Fibroblast of villous mesenchyme (primary cell): Measurements from ENCODE around the gene PRDM16. TPM values are rescaled to one million over a fixed set of nuclear protein-coding genes. Genes with fewer than 3 reads are reported as not detected.

Experiments
- DNase-seq: peaks from one replicate; pipeline ENCODE4 v3.0.0-alpha.2; 2010; ENCODE audit warnings: low read depth
- H3K4me3 ChIP-seq: 2 replicates; pipeline ENCODE4 v1.5.1; 2011; ENCODE audit warnings: low read depth, mild to moderate bottlenecking, low read length
- CTCF ChIP-seq: IDR thresholded peaks from 2 replicates; pipeline ENCODE4 v1.5.1; 2012; ENCODE audit warnings: low read depth, mild to moderate bottlenecking, low read length; ENCODE audit not compliant: insufficient read depth
- total RNA-seq: library from RNA; depleted of rRNA; stranded (reverse); fragments of >200 nt; gene quantifications from 2 replicates; pipeline ENCODE4 v1.2.3, GENCODE V29; 2012

Gene PRDM16
- total RNA-seq, 1 donor = 1.7 TPM

DNA sequence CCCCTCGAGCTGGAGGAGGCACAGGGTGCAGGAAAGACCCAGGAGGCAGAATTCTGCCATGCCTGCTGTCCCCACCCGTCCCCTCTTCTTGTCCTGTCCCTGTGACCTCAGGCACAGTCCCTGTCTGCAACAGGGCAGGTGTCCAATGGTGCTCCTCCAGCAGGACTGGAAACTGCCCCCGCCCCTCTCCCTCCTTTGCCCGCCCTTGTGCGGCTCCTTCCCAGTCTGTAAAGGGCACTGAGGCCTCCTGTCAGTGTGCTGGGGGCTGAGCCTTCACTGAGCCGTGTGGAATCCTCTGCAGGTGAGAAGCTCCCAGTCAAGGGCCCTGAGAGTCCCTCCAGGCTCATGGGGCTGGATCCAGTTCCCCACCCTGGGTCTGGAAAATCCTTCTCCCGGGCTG, 28.9 kb downstream of the PRDM16 start:
- no peak for TF ChIP-seq CTCF
- H3K4me3 ChIP-seq = no peak overlapping the region
- DNase-seq = no peak

GRCh38 chr1:3099861-3100260, 30.9 kb downstream of the PRDM16 start:
- no peak for TF ChIP-seq CTCF

GRCh38 chr1:3101124-3101939, 32.3 kb downstream of the PRDM16 start:
- H3K4me3 ChIP-seq = no peak overlapping the region
- DNase-seq = no peak
- TF ChIP-seq CTCF = no peak

More at GRCh38 chr1:3099861-3100260, 30.9 kb downstream of the PRDM16 start:
- H3K4me3 ChIP-seq = no peak overlapping the region
- DNase-seq = no peak

- TF ChIP-seq CTCF = no peak
- DNase-seq = no peak
- H3K4me3 ChIP-seq = no peak overlapping the region
Measured at GRCh38 chr1:3102641-3103040, 33.6 kb downstream of the PRDM16 start.

DNA sequence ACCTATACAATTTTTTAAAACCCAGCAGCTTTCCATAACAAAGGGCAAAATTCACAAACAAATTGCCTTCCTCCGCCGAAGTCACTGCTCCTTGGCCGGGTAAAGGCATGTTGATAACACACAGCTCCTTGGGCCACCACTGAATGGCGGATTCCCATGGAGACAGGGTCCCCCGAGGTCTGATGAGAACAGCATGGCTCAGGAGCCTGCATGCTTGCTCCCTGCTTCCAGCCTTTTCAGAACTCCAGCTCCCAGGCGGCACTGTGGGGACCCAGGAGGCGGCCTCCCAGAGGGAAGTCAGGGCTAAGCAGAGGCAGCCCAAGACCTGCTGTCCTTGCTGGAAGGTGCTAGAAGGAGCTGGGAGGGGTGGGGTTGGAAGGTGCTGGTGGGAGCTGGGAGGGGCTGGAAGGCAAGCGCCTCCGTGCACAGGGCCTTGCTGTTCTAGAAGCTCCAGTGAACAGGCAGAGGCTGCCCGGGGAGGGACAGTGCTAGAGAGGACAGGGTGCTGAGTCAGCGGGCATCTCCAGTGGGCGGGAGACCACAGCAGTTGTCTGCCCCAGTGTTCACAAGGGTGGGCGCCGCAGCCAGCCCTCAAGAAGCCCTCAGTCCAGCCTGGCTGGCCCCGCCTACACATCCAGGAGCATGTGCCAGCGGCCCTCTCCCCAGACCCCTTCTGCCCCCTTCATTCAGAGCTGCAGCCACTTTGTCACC, 35.1 kb downstream of the PRDM16 start:
- H3K4me3 ChIP-seq = no peak overlapping the region
- TF ChIP-seq CTCF = no peak
- DNase-seq = no peak

GRCh38 chr1:3105167-3105863, 36.3 kb downstream of the PRDM16 start:
- no peak for TF ChIP-seq CTCF
- DNase-seq = no peak
- no peak overlapping the region for H3K4me3 ChIP-seq
